ENCODE data around the gene KDM4D. TPM values are rescaled to one million over a fixed set of nuclear protein-coding genes. Genes with fewer than 3 reads are reported as not detected.

KDM4D gene
- total RNA-seq, 1 donor from 2014 or later, result 1.0 TPM

DNA sequence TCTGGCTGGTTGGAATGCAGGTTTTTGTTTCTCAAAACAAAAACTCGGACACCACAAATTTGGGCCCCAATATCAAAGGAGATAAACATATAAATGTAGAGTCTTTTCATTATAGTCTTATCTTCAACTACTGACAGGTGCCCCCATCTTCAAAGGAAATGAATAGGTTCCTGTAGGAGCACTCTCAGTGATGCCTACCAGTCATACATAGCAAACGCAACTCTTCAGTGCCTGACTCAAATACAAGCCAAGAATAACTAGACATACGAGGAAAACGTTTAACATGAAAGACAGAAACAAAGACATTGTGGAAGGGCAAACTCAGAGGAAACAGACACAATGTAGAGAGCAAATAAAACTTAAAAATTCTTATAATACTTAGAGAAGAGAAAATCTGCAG, 13.9 kb downstream of the KDM4D start:
- Histone ChIP-seq H3K9me3 (ENCODE audit: control insufficient read depth in 3 of 3, low read length in 3 of 3) (no peaks in the 10 kb centered on the region), H3K27ac (ENCODE audit: low read depth, low read length) (no peak overlapping the region), H3K9ac (ENCODE audit: low read depth in 1 of 3, low read length in 3 of 3) (no peak overlapping the region), H3K27me3 (ENCODE audit: control insufficient read depth in 3 of 3, insufficient read depth in 3 of 3, low read length in 3 of 3) (no peaks in the 10 kb centered on the region), H3K36me3 (ENCODE audit: control insufficient read depth in 3 of 3, insufficient read depth in 3 of 3, low read length in 3 of 3) (no peaks in the 10 kb centered on the region), H3K4me1 (ENCODE audit: control insufficient read depth in 3 of 3, insufficient read depth in 3 of 3, low read length in 3 of 3) (no peaks in the 10 kb centered on the region), H3K4me3 (ENCODE audit: low read length in 3 of 3) (no peak overlapping the region)

DNA sequence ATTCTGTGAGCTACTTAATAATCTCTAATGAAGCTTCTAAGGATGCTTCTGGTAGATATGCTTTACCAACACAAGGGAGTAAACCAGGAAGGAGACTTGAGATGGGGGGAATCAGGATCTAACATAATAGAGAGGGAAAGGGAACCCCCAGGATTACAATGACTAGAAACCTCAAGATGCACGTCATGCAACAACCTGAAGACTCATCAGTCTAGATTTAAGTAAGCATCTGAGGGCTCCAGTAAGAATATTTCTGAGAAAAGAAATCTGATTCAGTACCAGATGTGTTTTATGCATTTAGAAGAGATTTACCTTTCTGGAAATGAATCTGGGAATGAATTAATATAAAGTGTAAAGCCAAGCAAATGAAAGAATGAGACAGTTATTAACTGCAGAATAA, 15.2 kb downstream of the KDM4D start:
- Histone ChIP-seq H3K9me3 (ENCODE audit: control insufficient read depth in 3 of 3, low read length in 3 of 3) (no peaks in the 10 kb centered on the region), H3K36me3 (ENCODE audit: control insufficient read depth in 3 of 3, insufficient read depth in 3 of 3, low read length in 3 of 3) (no peaks in the 10 kb centered on the region), H3K9ac (ENCODE audit: low read depth in 1 of 3, low read length in 3 of 3) (no peak overlapping the region), H3K4me3 (ENCODE audit: low read length in 3 of 3) (no peak overlapping the region), H3K4me1 (ENCODE audit: control insufficient read depth in 3 of 3, insufficient read depth in 3 of 3, low read length in 3 of 3) (no peaks in the 10 kb centered on the region), H3K27ac (ENCODE audit: low read depth, low read length) (no peak overlapping the region), H3K27me3 (ENCODE audit: control insufficient read depth in 3 of 3, insufficient read depth in 3 of 3, low read length in 3 of 3) (no peaks in the 10 kb centered on the region)

DNA sequence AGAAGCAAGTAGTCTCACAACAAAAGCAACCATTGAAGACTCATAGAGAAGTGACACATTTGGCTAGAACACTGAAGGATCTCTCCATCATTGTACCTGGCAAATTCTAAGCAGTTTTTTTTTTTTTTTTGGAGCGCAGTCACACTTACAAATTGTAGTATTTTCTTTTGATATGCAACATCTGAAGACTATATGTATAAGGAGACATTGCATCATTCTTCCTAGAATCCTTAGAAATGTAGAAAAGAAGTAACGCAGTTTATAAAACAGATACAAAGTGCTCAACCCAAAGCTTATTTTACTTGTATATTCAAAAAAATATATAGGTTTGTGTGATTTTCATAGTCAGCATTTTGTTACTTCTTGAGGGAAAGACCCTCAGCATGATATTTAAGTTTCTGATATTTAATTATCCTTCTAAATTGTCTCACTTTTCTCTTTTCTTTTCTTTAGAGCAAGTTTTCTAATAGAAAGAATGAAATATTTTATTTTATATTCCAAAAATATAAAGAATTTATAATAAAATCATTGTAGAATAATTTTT, 20.0 kb downstream of the KDM4D start:
- H3K36me3 ChIP-seq (ENCODE audit: control insufficient read depth in 3 of 3, insufficient read depth in 3 of 3, low read length in 3 of 3), result peaks cover 0 to 3% (median 0%) of the 10 kb centered on the region in 3 donors
- H3K27me3 ChIP-seq (ENCODE audit: control insufficient read depth in 3 of 3, insufficient read depth in 3 of 3, low read length in 3 of 3), result no peaks in the 10 kb centered on the region
- H3K4me1 ChIP-seq (ENCODE audit: control insufficient read depth in 3 of 3, insufficient read depth in 3 of 3, low read length in 3 of 3), result no peaks in the 10 kb centered on the region
- no peak overlapping the region for H3K4me3 ChIP-seq (ENCODE audit: low read length in 3 of 3)
- no peak overlapping the region for H3K27ac ChIP-seq (ENCODE audit: low read depth, low read length)
- no peaks in the 10 kb centered on the region for H3K9me3 ChIP-seq (ENCODE audit: control insufficient read depth in 3 of 3, low read length in 3 of 3)
- H3K9ac ChIP-seq (ENCODE audit: low read depth in 1 of 3, low read length in 3 of 3), result no peak overlapping the region

DNA sequence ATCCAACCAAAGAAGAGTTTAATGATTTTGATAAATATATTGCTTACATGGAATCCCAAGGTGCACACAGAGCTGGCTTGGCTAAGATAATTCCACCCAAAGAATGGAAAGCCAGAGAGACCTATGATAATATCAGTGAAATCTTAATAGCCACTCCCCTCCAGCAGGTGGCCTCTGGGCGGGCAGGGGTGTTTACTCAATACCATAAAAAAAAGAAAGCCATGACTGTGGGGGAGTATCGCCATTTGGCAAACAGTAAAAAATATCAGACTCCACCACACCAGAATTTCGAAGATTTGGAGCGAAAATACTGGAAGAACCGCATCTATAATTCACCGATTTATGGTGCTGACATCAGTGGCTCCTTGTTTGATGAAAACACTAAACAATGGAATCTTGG, 23.9 kb downstream of the KDM4D start:
- no peaks in the 10 kb centered on the region for H3K9me3 ChIP-seq (ENCODE audit: control insufficient read depth in 3 of 3, low read length in 3 of 3)
- no peak overlapping the region for H3K27ac ChIP-seq (ENCODE audit: low read depth, low read length)
- H3K4me3 ChIP-seq (ENCODE audit: low read length in 3 of 3), result no peak overlapping the region
- no peaks in the 10 kb centered on the region for H3K27me3 ChIP-seq (ENCODE audit: control insufficient read depth in 3 of 3, insufficient read depth in 3 of 3, low read length in 3 of 3)
- H3K9ac ChIP-seq (ENCODE audit: low read depth in 1 of 3, low read length in 3 of 3), result no peak overlapping the region
- H3K4me1 ChIP-seq (ENCODE audit: control insufficient read depth in 3 of 3, insufficient read depth in 3 of 3, low read length in 3 of 3), result no peaks in the 10 kb centered on the region
- H3K36me3 ChIP-seq (ENCODE audit: control insufficient read depth in 3 of 3, insufficient read depth in 3 of 3, low read length in 3 of 3), result peaks cover 0 to 3% (median 0%) of the 10 kb centered on the region in 3 donors

DNA sequence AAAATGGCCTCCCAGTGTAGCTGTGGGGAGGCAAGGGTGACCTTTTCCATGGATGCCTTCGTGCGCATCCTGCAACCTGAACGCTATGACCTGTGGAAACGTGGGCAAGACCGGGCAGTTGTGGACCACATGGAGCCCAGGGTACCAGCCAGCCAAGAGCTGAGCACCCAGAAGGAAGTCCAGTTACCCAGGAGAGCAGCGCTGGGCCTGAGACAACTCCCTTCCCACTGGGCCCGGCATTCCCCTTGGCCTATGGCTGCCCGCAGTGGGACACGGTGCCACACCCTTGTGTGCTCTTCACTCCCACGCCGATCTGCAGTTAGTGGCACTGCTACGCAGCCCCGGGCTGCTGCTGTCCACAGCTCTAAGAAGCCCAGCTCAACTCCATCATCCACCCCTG, 24.8 kb downstream of the KDM4D start:
- Histone ChIP-seq H3K4me3 (ENCODE audit: low read length in 3 of 3) (no peak overlapping the region), H3K27ac (ENCODE audit: low read depth, low read length) (no peak overlapping the region), H3K36me3 (ENCODE audit: control insufficient read depth in 3 of 3, insufficient read depth in 3 of 3, low read length in 3 of 3) (peaks cover 0 to 3% (median 0%) of the 10 kb centered on the region in 3 donors), H3K9ac (ENCODE audit: low read depth in 1 of 3, low read length in 3 of 3) (no peak overlapping the region), H3K27me3 (ENCODE audit: control insufficient read depth in 3 of 3, insufficient read depth in 3 of 3, low read length in 3 of 3) (no peaks in the 10 kb centered on the region), H3K4me1 (ENCODE audit: control insufficient read depth in 3 of 3, insufficient read depth in 3 of 3, low read length in 3 of 3) (no peaks in the 10 kb centered on the region), H3K9me3 (ENCODE audit: control insufficient read depth in 3 of 3, low read length in 3 of 3) (no peaks in the 10 kb centered on the region)

DNA sequence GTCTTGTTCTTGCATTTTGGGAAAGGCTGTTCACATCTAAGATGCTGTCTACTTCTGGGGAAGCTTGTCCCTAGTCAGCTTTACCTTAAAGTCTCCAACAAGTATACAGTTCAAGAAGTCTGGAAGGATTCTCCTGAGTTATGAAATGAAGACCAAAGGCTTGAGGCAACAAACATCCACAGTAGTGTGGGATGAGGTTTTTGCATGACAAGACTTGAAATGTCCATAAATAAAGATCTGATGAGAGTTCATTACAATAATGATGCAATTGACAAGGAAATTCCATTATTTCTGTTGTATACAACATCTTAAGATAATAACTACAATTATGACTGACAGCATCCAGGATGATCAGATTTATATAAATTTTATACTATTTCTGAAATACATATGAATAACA, 30.2 kb downstream of the KDM4D start:
- Histone ChIP-seq H3K27ac (ENCODE audit: low read depth, low read length) (no peak overlapping the region), H3K9me3 (ENCODE audit: control insufficient read depth in 3 of 3, low read length in 3 of 3) (no peaks in the 10 kb centered on the region), H3K4me1 (ENCODE audit: control insufficient read depth in 3 of 3, insufficient read depth in 3 of 3, low read length in 3 of 3) (no peaks in the 10 kb centered on the region), H3K4me3 (ENCODE audit: low read length in 3 of 3) (no peak overlapping the region), H3K27me3 (ENCODE audit: control insufficient read depth in 3 of 3, insufficient read depth in 3 of 3, low read length in 3 of 3) (no peaks in the 10 kb centered on the region), H3K36me3 (ENCODE audit: control insufficient read depth in 3 of 3, insufficient read depth in 3 of 3, low read length in 3 of 3) (no peaks in the 10 kb centered on the region), H3K9ac (ENCODE audit: low read depth in 1 of 3, low read length in 3 of 3) (no peak overlapping the region)

DNA sequence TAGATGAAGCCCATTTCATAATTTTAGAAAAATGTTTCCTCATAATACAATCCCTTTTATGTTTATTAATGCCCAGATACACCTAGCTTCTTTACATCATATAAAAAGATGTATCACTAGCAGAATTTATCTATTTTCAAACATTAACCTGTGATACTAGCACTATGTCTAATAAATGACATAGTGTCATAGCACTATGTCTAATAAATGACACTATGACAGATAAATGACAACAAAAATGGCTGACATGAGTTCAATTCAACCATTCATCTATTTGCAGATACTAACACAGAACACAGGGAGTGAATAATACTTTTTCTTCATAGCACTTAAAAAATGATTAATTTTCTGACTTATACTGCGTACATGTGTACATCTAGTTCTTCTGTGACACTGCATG, 32.1 kb downstream of the KDM4D start:
- no peaks in the 10 kb centered on the region for H3K9me3 ChIP-seq (ENCODE audit: control insufficient read depth in 3 of 3, low read length in 3 of 3)
- H3K27ac ChIP-seq (ENCODE audit: low read depth, low read length), result no peak overlapping the region
- no peaks in the 10 kb centered on the region for H3K27me3 ChIP-seq (ENCODE audit: control insufficient read depth in 3 of 3, insufficient read depth in 3 of 3, low read length in 3 of 3)
- H3K4me1 ChIP-seq (ENCODE audit: control insufficient read depth in 3 of 3, insufficient read depth in 3 of 3, low read length in 3 of 3), result no peaks in the 10 kb centered on the region
- H3K36me3 ChIP-seq (ENCODE audit: control insufficient read depth in 3 of 3, insufficient read depth in 3 of 3, low read length in 3 of 3), result no peaks in the 10 kb centered on the region
- no peak overlapping the region for H3K4me3 ChIP-seq (ENCODE audit: low read length in 3 of 3)
- no peak overlapping the region for H3K9ac ChIP-seq (ENCODE audit: low read depth in 1 of 3, low read length in 3 of 3)

DNA sequence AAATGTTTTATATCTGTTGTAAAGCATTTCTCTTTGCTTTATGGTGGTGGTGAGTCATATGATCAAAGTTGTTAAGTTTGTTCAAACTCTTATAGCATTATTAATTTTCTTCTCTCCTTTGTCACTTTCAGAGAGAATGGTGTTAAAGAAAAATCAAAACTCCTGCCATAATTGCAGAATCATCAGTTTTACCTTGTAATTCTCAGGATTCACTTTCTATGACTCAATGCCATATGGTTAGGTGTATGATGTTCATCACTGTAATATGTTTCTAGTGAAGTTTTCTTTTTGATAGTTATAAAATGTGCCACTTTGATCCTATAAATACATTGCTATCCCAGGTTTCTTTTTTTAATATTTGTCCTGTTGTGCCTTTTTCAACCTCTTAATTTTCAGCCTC, 37.9 kb downstream of the KDM4D start:
- H3K9me3 ChIP-seq (ENCODE audit: control insufficient read depth in 3 of 3, low read length in 3 of 3), result no peaks in the 10 kb centered on the region
- no peaks in the 10 kb centered on the region for H3K4me1 ChIP-seq (ENCODE audit: control insufficient read depth in 3 of 3, insufficient read depth in 3 of 3, low read length in 3 of 3)
- no peaks in the 10 kb centered on the region for H3K36me3 ChIP-seq (ENCODE audit: control insufficient read depth in 3 of 3, insufficient read depth in 3 of 3, low read length in 3 of 3)
- H3K27ac ChIP-seq (ENCODE audit: low read depth, low read length), result no peak overlapping the region
- peaks cover 0 to 6% (median 5%) of the 10 kb centered on the region in 3 donors for H3K27me3 ChIP-seq (ENCODE audit: control insufficient read depth in 3 of 3, insufficient read depth in 3 of 3, low read length in 3 of 3)
- H3K4me3 ChIP-seq (ENCODE audit: low read length in 3 of 3), result no peak overlapping the region
- no peak overlapping the region for H3K9ac ChIP-seq (ENCODE audit: low read depth in 1 of 3, low read length in 3 of 3)

DNA sequence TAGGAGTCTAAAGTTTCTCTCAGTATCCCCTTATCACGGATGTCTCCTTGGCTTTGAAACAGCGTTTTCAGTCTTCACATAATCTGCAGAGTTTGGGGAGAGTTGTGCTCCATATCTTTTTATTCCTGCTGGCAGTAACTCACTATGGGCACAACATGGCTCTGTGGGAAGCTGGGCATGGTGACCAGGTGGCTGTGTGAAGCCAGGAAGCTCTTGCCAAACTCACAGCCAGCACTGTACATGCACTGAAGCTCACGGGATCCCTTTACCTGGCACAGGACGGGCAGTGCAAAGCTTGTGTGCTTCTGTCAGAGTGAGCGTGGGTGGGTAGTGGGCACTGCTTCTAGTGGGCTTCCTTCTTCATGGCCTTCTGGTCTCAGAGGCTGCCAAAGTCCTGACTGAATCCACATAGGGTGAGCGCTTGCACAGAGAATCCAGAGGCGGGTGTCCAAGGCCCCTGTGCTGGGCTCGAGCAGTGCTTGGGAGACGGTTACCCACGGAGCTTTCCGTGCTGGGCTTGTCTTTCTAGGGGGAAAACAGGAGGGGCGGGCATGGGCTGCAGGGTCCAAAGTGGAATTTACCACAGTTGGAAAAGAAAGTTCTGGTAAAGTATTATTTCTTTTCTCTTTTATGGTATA, 40.8 kb downstream of the KDM4D start:
- Histone ChIP-seq H3K9ac (ENCODE audit: low read depth in 1 of 3, low read length in 3 of 3) (no peak overlapping the region), H3K27me3 (ENCODE audit: control insufficient read depth in 3 of 3, insufficient read depth in 3 of 3, low read length in 3 of 3) (peaks cover 0 to 6% (median 5%) of the 10 kb centered on the region in 3 donors), H3K27ac (ENCODE audit: low read depth, low read length) (no peak overlapping the region), H3K9me3 (ENCODE audit: control insufficient read depth in 3 of 3, low read length in 3 of 3) (no peaks in the 10 kb centered on the region), H3K4me3 (ENCODE audit: low read length in 3 of 3) (no peak overlapping the region), H3K4me1 (ENCODE audit: control insufficient read depth in 3 of 3, insufficient read depth in 3 of 3, low read length in 3 of 3) (no peaks in the 10 kb centered on the region), H3K36me3 (ENCODE audit: control insufficient read depth in 3 of 3, insufficient read depth in 3 of 3, low read length in 3 of 3) (no peaks in the 10 kb centered on the region)

DNA sequence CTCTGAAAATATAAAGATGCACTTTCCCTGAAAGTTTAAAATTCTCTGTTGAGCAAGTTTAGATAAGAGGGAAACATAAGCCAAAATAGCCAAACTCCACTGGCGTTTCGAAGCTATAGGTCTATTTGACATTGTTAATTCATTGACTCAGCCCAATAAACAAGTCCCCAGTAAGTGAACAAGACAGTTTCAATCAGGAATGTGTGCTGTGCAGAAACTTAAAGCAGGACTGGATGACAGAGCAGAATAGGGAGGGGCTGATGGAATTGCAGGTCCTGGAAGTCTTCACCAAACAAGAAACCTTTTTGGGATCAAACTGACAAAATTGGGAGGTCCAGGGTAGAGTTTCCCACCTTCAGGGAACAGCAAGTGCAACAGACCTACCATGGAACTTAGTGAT, 42.6 kb downstream of the KDM4D start:
- peaks cover 0 to 6% (median 5%) of the 10 kb centered on the region in 3 donors for H3K27me3 ChIP-seq (ENCODE audit: control insufficient read depth in 3 of 3, insufficient read depth in 3 of 3, low read length in 3 of 3)
- no peak overlapping the region for H3K4me3 ChIP-seq (ENCODE audit: low read length in 3 of 3)
- H3K9ac ChIP-seq (ENCODE audit: low read depth in 1 of 3, low read length in 3 of 3), result no peak overlapping the region
- H3K9me3 ChIP-seq (ENCODE audit: control insufficient read depth in 3 of 3, low read length in 3 of 3), result no peaks in the 10 kb centered on the region
- H3K27ac ChIP-seq (ENCODE audit: low read depth, low read length), result no peak overlapping the region
- H3K4me1 ChIP-seq (ENCODE audit: control insufficient read depth in 3 of 3, insufficient read depth in 3 of 3, low read length in 3 of 3), result no peaks in the 10 kb centered on the region
- H3K36me3 ChIP-seq (ENCODE audit: control insufficient read depth in 3 of 3, insufficient read depth in 3 of 3, low read length in 3 of 3), result no peaks in the 10 kb centered on the region
